Epithelial cell of esophagus (primary cell): ENCODE measurements around the gene HDDC3.

Experiments
- DNase-seq: peaks from one replicate; pipeline ENCODE4 v3.0.0; 2010; ENCODE audit warnings: low read depth
- H3K4me3 ChIP-seq: 2 replicates; pipeline ENCODE4 v1.5.1; 2011; ENCODE audit warnings: mild to moderate bottlenecking, low read length, control low read depth
- CTCF ChIP-seq: IDR thresholded peaks from 2 replicates; pipeline ENCODE4 v1.5.1; 2011; ENCODE audit warnings: low read depth, mild to moderate bottlenecking, low read length, control low read depth, inconsistent platforms; ENCODE audit not compliant: insufficient read depth; ENCODE audit errors: missing control alignments

Gene HDDC3

GRCh38 chr15:90893175-90894090, 38.9 kb downstream of the HDDC3 start:
- no peak for TF ChIP-seq CTCF
- DNase-seq = no peak
- no peak overlapping the region for H3K4me3 ChIP-seq

DNA sequence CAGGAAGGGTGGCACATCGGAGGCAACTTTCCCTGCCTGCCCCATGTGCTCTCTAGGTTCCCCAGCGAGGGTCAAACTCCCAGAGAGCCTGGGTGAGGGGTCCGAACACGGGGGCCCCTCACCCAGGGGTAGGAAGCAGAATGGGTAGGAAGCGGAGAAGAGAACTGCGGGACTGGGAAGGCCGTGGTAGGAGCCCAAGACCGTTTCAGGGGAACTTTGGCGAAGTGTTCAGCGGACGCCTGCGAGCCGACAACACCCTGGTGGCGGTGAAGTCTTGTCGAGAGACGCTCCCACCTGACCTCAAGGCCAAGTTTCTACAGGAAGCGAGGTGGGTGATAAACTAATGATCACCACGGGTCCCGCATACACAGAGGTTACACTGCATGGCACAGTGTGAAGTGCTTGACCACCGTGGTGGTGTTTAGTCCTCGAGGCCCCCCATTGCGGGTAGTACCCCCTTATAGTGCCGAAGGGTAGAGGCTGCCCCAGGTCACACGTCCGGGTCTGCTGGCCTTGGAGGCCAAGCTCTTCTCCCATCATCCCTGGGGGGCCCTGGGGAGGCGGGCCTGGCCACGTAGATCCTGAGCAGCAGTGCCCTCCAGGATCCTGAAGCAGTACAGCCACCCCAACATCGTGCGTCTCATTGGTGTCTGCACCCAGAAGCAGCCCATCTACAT, 39.7 kb downstream of the HDDC3 start:
- DNase-seq = no peak
- H3K4me3 ChIP-seq = no peak overlapping the region
- TF ChIP-seq CTCF = no peak

DNA sequence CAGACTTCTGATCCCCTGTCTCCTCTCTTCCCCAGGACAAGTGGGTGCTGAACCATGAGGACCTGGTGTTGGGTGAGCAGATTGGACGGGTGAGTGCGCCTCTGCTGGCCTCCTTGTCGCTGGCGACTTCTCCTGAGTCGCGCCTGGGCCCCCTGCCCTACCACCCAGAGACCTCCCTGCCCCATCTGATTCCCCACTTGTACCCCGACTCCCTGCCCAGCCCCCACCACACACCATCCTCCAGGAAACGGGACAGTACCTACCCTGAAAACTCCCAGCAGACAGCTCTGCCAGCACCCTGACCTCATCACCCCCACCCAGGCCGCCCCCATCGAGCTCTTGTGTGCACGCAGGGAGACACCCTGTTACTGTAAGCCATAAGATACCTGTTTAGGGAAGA, 40.3 kb downstream of the HDDC3 start:
- no peak for DNase-seq
- no peak for TF ChIP-seq CTCF
- no peak overlapping the region for H3K4me3 ChIP-seq

DNA sequence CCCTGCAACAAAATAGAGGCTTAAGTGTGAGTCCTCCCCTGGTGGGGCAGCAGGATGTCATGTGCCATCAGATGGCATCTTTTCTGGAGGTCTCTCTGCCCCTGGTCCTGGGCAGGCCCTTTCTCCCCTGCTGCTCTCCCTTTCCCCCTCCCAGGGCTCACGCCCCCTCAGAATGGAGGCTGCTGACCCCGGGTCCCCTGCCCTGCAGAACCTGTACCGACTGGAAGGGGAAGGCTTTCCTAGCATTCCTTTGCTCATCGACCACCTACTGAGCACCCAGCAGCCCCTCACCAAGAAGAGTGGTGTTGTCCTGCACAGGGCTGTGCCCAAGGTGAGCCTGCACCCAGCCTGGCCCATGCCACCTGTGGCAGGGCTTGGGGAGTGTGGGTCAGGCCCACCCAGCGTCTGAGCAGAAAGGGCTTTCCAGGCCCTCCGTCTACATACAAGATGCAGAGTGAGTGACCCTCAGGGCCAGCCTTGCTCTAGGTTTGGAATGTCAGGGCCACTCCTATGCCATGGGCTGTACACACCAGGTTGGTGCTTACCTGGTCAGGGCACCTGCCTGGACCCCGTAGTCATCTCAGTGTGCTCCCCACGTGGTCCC, 40.9 kb downstream of the HDDC3 start:
- H3K4me3 ChIP-seq = no peak overlapping the region
- TF ChIP-seq CTCF = no peak

GRCh38 chr15:90890839-90891238, 41.5 kb downstream of the HDDC3 start:
- no peak overlapping the region for H3K4me3 ChIP-seq
- no peak for DNase-seq
- TF ChIP-seq CTCF = no peak

More for the DNA sequence above, 40.9 kb downstream of the HDDC3 start:
- no peak for DNase-seq

DNA sequence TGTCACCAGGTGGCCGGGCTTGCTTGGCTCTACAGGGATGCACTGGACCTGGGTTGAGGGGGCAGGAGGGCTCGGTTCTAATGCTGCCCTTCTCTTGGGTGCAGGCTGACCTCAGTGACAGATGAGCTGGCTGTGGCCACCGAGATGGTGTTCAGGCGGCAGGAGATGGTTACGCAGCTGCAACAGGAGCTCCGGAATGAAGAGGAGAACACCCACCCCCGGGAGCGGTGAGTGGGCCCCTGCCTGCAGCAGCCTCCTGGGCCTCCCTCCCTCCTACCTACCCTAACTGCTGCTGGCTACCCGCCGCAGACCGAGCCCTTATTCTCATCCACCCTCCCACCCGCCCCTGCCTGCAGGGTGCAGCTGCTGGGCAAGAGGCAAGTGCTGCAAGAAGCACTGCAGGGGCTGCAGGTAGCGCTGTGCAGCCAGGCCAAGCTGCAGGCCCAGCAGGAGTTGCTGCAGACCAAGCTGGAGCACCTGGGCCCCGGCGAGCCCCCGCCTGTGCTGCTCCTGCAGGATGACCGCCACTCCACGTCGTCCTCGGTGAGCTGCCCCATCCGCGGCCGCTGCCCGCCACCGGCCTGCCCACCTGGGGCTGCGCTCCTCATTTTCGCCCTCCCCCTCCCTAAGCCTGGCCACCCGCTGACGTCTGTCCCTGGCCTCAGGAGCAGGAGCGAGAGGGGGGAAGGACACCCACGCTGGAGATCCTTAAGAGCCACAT, 42.5 kb downstream of the HDDC3 start:
- TF ChIP-seq CTCF = no peak
- no peak overlapping the region for H3K4me3 ChIP-seq

More for the DNA sequence above, 42.5 kb downstream of the HDDC3 start:
- no peak for DNase-seq
